ENCODE data around the gene CFD.

GRCh38 chr19:835210-835810 lies 24.2 kb upstream of the CFD start:
- TF ChIP-seq CTCF (IDR thresholded peaks at IDR 0.05; ENCODE audit: low read depth, low read length, poor library complexity, severe bottlenecking), result no peak
- TF ChIP-seq EZH2phosphoT487 (IDR thresholded peaks at IDR 0.05; ENCODE audit: borderline replicate concordance, low read length), result no peak
